ENCODE data around the gene RNU6-9.

- TF ChIP-seq, protein P1, sequence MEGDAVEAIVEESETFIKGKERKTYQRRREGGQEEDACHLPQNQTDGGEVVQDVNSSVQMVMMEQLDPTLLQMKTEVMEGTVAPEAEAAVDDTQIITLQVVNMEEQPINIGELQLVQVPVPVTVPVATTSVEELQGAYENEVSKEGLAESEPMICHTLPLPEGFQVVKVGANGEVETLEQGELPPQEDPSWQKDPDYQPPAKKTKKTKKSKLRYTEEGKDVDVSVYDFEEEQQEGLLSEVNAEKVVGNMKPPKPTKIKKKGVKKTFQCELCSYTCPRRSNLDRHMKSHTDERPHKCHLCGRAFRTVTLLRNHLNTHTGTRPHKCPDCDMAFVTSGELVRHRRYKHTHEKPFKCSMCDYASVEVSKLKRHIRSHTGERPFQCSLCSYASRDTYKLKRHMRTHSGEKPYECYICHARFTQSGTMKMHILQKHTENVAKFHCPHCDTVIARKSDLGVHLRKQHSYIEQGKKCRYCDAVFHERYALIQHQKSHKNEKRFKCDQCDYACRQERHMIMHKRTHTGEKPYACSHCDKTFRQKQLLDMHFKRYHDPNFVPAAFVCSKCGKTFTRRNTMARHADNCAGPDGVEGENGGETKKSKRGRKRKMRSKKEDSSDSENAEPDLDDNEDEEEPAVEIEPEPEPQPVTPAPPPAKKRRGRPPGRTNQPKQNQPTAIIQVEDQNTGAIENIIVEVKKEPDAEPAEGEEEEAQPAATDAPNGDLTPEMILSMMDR (IDR thresholded peaks at IDR 0.05), result no peak
- TF ChIP-seq POLR2A (IDR thresholded peaks at IDR 0.05), result no peak
Measured at GRCh38 chr19:861756-862580, 31.3 kb upstream of the RNU6-9 start.
